Measurements from ENCODE around the gene ONECUT1. TPM values are rescaled to one million over a fixed set of nuclear protein-coding genes. Genes with fewer than 3 reads are reported as not detected.
A peak's percentile ranks its signal among the peaks of the same experiment; 100 is the strongest.

Gene ONECUT1
- total RNA-seq, 1 experiment from 2014 or later: not detected

- no peak overlapping the region for H3K4me3 ChIP-seq
- no peak overlapping the region for H3K27ac ChIP-seq
- 0 out of 2 replicates have a peak, but pooled peaks cover 6% of the 10 kb centered on the region for H3K9me3 ChIP-seq (replicated peaks)
- no peaks in the 10 kb centered on the region for H3K36me3 ChIP-seq
- H3K4me1 ChIP-seq (replicated peaks): peaks cover 10% of the 10 kb centered on the region
- no peak for DNase-seq (ENCODE audit: low read depth in 1 of 2, low spot score in 2 of 2)
- H3K27me3 ChIP-seq (replicated peaks): peaks cover 91% of the 10 kb centered on the region
Measured at GRCh38 chr15:52790941-52791751, 1.0 kb upstream of the ONECUT1 start.

GRCh38 chr15:52789601-52790168, 451 bp downstream of the ONECUT1 start:
- H3K4me3 ChIP-seq: peak overlapping the region; percentile 28
- 0 out of 2 replicates have a peak, but pooled peaks cover 3% of the 10 kb centered on the region for H3K9me3 ChIP-seq (replicated peaks)
- peak in 1 of 2 experiments; percentile 26 for DNase-seq (ENCODE audit: low read depth in 1 of 2, low spot score in 2 of 2)
- H3K4me1 ChIP-seq (replicated peaks): peaks cover 10% of the 10 kb centered on the region
- no peaks in the 10 kb centered on the region for H3K36me3 ChIP-seq
- peaks cover 92% of the 10 kb centered on the region for H3K27me3 ChIP-seq (replicated peaks)
- no peak overlapping the region for H3K27ac ChIP-seq

- no peak for DNase-seq (ENCODE audit: low read depth in 1 of 2, low spot score in 2 of 2)
- Histone ChIP-seq H3K27me3 (replicated peaks) (peaks cover 93% of the 10 kb centered on the region), H3K36me3 (no peaks in the 10 kb centered on the region), H3K27ac (no peak overlapping the region), H3K4me1 (replicated peaks) (peaks cover 11% of the 10 kb centered on the region), H3K4me3 (no peak overlapping the region), H3K9me3 (replicated peaks) (0 out of 2 replicates have a peak, but pooled peaks cover 3% of the 10 kb centered on the region)
Measured at GRCh38 chr15:52789008-52789600, 1.0 kb downstream of the ONECUT1 start.

GRCh38 chr15:52788099-52788986, 1.8 kb downstream of the ONECUT1 start:
- no peak overlapping the region for H3K4me3 ChIP-seq
- H3K4me1 ChIP-seq (replicated peaks): peaks cover 13% of the 10 kb centered on the region
- no peak for DNase-seq (ENCODE audit: low read depth in 1 of 2, low spot score in 2 of 2)
- peaks cover 93% of the 10 kb centered on the region for H3K27me3 ChIP-seq (replicated peaks)
- no peaks in the 10 kb centered on the region for H3K36me3 ChIP-seq
- no peak overlapping the region for H3K27ac ChIP-seq
- 0 out of 2 replicates have a peak, but pooled peaks cover 3% of the 10 kb centered on the region for H3K9me3 ChIP-seq (replicated peaks)

- no peak overlapping the region for H3K4me3 ChIP-seq
- H3K4me1 ChIP-seq (replicated peaks): peaks cover 13% of the 10 kb centered on the region
- H3K27ac ChIP-seq: no peak overlapping the region
- DNase-seq (ENCODE audit: low read depth in 1 of 2, low spot score in 2 of 2): no peak
- 0 out of 2 replicates have a peak, but pooled peaks cover 3% of the 10 kb centered on the region for H3K9me3 ChIP-seq (replicated peaks)
- no peaks in the 10 kb centered on the region for H3K36me3 ChIP-seq
- peaks cover 93% of the 10 kb centered on the region for H3K27me3 ChIP-seq (replicated peaks)
Measured at GRCh38 chr15:52787549-52788098, 2.5 kb downstream of the ONECUT1 start.

GRCh38 chr15:52787123-52787503, 3.0 kb downstream of the ONECUT1 start:
- H3K4me3 ChIP-seq: no peak overlapping the region
- no peak for DNase-seq (ENCODE audit: low read depth in 1 of 2, low spot score in 2 of 2)
- H3K27ac ChIP-seq: no peak overlapping the region
- H3K36me3 ChIP-seq: no peaks in the 10 kb centered on the region
- 0 out of 2 replicates have a peak, but pooled peaks cover 3% of the 10 kb centered on the region for H3K9me3 ChIP-seq (replicated peaks)
- peaks cover 13% of the 10 kb centered on the region for H3K4me1 ChIP-seq (replicated peaks)
- peaks cover 93% of the 10 kb centered on the region for H3K27me3 ChIP-seq (replicated peaks)

- Histone ChIP-seq H3K4me3 (no peak overlapping the region), H3K4me1 (replicated peaks) (peaks cover 13% of the 10 kb centered on the region), H3K36me3 (no peaks in the 10 kb centered on the region), H3K27me3 (replicated peaks) (peaks cover 96% of the 10 kb centered on the region), H3K27ac (no peak overlapping the region), H3K9me3 (replicated peaks) (0 out of 2 replicates have a peak, but pooled peaks cover 3% of the 10 kb centered on the region)
- no peak for DNase-seq (ENCODE audit: low read depth in 1 of 2, low spot score in 2 of 2)
Measured at GRCh38 chr15:52786436-52787122, 3.6 kb downstream of the ONECUT1 start.

GRCh38 chr15:52785672-52786406, 4.3 kb downstream of the ONECUT1 start:
- peaks cover 94% of the 10 kb centered on the region for H3K27me3 ChIP-seq (replicated peaks)
- no peaks in the 10 kb centered on the region for H3K36me3 ChIP-seq
- no peak for DNase-seq (ENCODE audit: low read depth in 1 of 2, low spot score in 2 of 2)
- H3K4me1 ChIP-seq (replicated peaks): peaks cover 13% of the 10 kb centered on the region
- H3K4me3 ChIP-seq: no peak overlapping the region
- H3K9me3 ChIP-seq (replicated peaks): 0 out of 2 replicates have a peak, but pooled peaks cover 3% of the 10 kb centered on the region
- no peak overlapping the region for H3K27ac ChIP-seq

GRCh38 chr15:52784799-52785671, 5.1 kb downstream of the ONECUT1 start:
- H3K27ac ChIP-seq: no peak overlapping the region
- H3K9me3 ChIP-seq (replicated peaks): 0 out of 2 replicates have a peak, but pooled peaks cover 3% of the 10 kb centered on the region
- H3K4me3 ChIP-seq: no peak overlapping the region
- no peak for DNase-seq (ENCODE audit: low read depth in 1 of 2, low spot score in 2 of 2)
- peaks cover 9% of the 10 kb centered on the region for H3K4me1 ChIP-seq (replicated peaks)
- H3K36me3 ChIP-seq: no peaks in the 10 kb centered on the region
- H3K27me3 ChIP-seq (replicated peaks): peaks cover 90% of the 10 kb centered on the region

GRCh38 chr15:52783929-52784798, 6.0 kb downstream of the ONECUT1 start:
- H3K27me3 ChIP-seq (replicated peaks): peaks cover 81% of the 10 kb centered on the region
- peak in 1 of 2 experiments; percentile 28 for DNase-seq (ENCODE audit: low read depth in 1 of 2, low spot score in 2 of 2)
- peaks cover 3% of the 10 kb centered on the region; the same call in 1 of the 2 replicates for H3K4me1 ChIP-seq (replicated peaks)
- no peaks in the 10 kb centered on the region for H3K36me3 ChIP-seq
- H3K4me3 ChIP-seq: no peak overlapping the region
- no peaks in the 10 kb centered on the region for H3K9me3 ChIP-seq (replicated peaks)
- no peak overlapping the region for H3K27ac ChIP-seq
